GM18505 (cell line): ENCODE data around the gene SH2D7.
"Not testable (repeated sequence)": the region's sequence is repeated elsewhere in the genome, so short reads cannot be mapped to it uniquely, and the experiment has no call there.

Experiments
- ATAC-seq: cut with Tn5 transposase; IDR thresholded peaks from one replicate; pipeline ENCODE4 v1.9.1; 2021; ENCODE audit not compliant: unreplicated experiment
- POLR2A ChIP-seq: IDR thresholded peaks from 4 replicates; pipeline ENCODE4 v1.6.1; 2011; ENCODE audit warnings: borderline replicate concordance; ENCODE audit not compliant: insufficient read depth, insufficient read length; ENCODE audit errors: extremely low read depth

Gene SH2D7

DNA sequence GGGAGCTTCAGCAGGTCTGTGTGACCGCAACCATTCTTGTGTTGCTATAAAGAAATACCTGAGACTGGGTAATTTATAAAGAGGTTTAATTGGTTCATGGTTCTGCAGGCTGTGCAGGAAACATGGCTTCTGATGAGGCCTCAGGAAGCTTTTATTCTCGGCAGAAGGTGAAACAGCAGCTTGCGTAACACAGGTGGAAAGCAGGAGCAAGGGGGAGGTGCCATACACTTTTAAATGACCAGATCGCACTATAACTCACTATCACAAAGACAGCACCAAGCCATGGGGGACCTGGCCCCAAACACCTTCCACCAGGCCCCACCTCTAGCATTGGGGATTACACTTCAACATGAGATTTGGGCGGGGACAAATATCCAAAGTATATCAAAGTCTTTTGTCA is 47.2 kb downstream of the SH2D7 start:
- ATAC-seq, result no peak
- TF ChIP-seq POLR2A, result no peak

DNA sequence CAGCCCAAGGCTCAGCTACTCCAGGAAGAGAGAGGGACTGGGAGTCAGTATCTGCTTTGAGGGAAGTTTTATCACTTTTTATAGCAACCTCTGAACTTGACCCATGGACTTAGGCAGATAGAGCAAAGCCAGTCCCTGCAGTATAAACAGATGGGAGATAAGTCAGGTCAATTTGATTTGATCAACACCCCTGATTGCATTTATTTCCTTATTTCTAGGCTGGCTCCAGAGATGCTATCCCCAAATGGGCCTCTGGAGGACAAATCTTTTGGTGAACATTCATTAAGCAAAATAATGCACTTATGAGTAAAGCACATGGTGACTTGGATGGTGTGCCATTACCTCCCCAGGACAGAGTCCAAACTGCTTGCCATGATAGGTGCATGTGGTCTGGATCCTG is 47.9 kb downstream of the SH2D7 start:
- no peak for ATAC-seq
- no peak for TF ChIP-seq POLR2A

DNA sequence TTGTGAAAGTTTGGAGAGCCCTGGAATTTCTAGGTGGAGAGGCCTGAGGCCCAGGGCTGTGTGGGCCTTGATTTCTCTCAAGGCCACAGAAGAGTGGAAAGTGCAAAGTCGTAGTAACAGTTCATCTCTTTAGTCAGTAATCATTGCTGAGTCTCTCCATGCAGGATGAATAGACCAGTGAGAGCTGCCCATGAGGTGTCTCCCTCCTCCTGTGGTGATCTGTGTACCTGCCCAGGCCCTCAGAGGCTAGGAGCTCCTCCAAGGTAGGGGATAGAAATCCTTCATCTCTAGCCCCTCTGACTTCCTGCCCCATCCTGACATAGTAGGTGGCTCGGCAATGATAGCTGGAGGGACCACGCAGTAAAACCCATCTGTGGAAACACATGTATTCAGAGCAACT is 50.0 kb downstream of the SH2D7 start:
- ATAC-seq, result no peak
- no peak for TF ChIP-seq POLR2A

DNA sequence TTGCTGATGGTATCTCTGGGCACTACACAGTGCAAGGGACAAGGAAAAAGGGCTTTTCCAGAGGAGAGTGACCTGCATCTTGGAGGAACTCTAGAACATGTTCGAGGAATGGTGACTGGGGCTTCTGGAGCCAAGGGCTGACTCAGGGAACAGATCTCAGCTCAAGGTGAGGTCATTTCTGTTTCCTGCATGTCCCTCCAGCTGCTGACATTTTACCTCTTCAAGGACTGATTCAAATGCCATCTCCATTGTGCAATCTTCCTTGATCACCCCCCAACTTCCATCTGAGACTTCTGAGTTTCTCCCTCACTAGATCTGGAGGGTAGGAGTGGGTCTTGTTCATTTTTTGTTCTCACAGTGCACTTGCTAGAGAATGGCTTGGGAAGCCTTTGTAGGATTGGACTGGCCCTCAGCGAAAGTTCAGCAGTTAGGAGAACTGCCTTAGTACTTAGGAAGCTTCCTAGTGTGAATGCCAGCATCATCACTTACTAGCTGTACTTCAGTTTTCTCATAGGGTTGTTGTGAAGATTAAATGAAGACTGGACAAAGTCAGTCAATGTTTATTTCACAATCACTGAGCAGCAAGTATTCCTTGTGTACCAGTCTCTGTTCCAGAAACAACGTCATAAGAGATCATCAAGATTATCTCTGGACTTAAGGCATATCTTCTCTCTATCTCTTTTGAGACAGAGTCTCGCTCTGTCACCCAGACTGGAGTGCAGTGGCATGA is 54.2 kb downstream of the SH2D7 start:
- TF ChIP-seq POLR2A, result no peak
- no peak for ATAC-seq

DNA sequence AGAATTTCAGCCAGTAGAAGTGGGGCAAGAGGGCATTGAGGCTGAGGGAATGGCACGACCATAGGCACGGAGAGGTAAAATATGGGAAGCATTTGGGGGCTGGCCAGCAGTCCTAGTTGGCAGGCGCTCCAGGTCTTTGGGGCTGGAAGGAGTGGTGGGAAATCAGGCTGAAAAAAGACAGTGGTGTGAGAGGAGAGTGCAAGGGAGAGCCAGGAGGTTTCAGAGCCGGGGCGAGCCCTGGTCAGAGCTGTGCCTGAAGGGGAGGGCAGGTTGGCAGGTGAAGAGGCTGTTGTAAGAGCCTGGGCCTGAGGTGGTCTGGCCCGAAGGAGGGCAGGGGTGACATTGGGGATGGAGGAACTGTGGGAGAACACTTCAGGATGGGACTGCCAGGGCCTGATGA is 55.2 kb downstream of the SH2D7 start:
- no peak for TF ChIP-seq POLR2A
- no peak for ATAC-seq

DNA sequence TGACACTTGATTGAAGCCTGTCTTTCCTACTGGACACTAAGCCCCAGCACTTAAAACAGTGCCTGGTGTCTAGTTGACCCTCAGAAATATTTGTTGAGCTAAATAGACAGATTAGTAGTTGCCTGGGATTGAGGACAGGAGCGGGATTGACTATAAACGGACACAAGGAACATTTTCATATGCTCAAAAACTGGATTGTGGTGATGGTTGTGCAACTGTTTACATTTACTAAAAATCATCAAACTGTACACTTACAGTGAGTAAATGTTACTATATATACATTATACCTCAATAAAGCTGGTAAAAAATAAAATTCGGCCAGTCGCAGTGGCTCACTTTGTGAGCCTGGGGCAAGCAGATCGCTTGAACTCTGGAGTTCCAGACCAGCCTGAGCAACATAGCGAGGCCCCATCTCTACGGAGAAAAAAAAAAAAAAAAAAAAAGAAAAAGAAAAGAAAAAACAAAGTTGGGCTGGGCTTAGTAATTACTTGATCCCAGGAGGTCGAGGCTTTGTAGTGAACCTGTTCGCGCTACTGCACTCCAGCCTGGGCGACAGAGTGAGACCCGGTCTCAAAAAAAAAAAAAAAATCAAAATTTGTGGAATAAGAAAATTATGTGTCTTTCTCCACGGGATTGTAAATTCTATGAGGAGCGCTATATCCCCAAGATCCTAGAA is 56.2 kb downstream of the SH2D7 start:
- TF ChIP-seq POLR2A, result no peak
- ATAC-seq, result no peak

DNA sequence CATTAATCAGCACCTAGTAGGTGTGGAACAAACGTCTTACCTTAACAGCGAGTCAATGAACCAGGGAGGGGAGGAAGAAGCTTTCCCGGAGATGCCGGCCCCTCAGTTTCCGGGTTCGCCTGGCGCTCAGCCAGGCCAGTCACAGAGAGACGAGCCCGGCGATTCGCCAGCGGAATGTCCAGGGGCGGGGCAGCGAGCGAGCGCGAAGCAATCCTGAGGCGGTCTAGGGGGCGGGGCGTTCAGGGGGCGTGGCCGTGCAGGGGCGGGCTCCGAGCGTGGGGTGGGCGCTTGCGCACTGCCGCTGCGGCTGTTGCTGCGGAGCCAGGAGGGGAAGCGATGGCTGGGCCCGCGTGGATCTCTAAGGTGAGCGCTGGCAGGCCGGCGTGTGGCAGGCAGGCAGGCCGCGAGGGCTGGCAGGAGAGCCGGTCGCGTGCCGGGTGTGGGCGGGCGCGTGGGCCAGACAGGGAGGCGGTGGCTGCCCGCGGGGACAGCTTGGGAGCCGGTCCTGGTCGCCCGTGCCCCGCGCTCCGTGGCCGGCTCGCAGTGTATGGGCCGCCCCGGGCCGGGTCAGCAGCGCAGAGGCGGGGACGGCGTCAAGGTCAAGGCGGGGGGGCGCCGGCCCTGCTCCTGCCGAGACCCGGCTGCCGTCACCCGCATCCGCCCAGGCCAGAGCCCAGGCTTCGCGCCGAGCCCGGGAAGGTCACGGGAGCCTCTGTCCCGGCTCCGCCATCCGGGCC is 56.9 kb downstream of the SH2D7 start, which contains the start of gene IDH3A:
Gene IDH3A (plus strand): TSS at position 295 of the 737 bp plus-strand sequence. CDS start 42 bp downstream, at position 337.
- peak; percentile 89 for TF ChIP-seq POLR2A
- peak; percentile 81 for ATAC-seq

DNA sequence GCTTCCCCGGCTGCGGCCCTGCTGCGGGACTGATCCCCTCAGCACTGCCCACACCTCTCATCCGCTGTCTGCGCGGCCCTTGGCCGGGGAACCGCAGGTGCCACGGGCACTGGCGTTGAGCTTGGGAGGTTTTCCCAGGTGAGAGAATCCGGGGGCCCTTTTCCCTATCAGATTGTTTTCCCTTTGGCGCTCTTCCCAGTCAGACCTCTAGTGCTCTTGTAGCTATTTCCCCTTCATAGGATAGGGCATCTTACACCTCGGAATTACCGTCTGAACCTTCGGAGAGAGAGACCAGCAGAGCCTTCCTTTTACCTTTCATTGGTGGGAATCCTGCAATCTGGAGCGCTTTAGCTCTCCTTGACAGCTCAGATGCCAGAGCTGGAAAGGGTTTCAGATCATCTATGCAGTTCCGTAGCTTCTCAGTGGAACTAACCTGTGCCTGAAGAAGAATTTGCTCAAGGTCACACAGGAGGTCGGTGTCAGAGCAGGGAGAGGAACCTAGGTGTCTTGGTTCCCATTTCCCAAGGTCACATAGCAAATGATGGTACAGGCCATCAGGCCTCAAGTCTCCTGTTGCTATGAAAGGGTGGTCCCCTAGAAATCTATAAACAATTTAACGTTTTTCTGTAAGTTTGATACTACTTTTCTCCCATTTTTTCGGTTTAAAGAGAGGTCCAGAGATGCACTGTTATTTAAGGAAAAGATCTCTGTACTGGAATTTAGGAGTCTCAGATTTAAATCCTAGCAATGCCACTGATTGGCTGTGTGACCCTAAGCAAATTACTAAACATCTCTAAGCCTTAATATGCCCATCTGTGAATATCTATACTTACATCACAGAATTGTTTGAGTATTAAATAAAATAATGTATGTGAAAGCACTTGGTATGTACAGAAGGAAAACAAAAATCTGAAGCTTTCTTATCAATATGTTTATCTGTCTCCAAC is 57.7 kb downstream of the SH2D7 start:
- peak; percentile 26 for ATAC-seq
- TF ChIP-seq POLR2A, result no peak

DNA sequence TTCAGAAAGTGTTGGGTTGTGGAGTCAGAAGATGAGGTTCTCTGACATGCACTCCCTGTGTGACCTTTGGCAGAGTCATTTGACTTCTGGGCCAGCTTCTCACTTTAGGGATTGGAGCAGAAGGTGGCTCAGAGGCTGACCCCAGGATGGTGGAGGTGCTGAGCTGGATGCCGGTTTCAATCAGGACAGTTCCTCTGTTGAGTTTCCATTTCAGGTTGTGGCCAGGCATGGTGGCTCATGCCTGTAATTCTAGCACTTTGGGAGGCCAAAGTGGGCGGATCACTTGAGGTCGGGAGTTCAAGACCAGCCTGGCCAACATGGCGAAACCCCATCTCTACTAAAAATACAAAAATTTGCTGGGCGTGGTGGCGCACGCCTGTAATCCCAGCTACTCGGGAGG is 58.7 kb downstream of the SH2D7 start:
- not testable (repeated sequence) for ATAC-seq
